Measurements from ENCODE around the gene ATP11A. TPM values are rescaled to one million over a fixed set of nuclear protein-coding genes. Genes with fewer than 3 reads are reported as not detected.
"Not testable (repeated sequence)": the region's sequence is repeated elsewhere in the genome, so short reads cannot be mapped to it uniquely, and the experiment has no call there.

Gene ATP11A
- total RNA-seq, 2 donors from 2014 or later = 122 to 140 TPM

DNA sequence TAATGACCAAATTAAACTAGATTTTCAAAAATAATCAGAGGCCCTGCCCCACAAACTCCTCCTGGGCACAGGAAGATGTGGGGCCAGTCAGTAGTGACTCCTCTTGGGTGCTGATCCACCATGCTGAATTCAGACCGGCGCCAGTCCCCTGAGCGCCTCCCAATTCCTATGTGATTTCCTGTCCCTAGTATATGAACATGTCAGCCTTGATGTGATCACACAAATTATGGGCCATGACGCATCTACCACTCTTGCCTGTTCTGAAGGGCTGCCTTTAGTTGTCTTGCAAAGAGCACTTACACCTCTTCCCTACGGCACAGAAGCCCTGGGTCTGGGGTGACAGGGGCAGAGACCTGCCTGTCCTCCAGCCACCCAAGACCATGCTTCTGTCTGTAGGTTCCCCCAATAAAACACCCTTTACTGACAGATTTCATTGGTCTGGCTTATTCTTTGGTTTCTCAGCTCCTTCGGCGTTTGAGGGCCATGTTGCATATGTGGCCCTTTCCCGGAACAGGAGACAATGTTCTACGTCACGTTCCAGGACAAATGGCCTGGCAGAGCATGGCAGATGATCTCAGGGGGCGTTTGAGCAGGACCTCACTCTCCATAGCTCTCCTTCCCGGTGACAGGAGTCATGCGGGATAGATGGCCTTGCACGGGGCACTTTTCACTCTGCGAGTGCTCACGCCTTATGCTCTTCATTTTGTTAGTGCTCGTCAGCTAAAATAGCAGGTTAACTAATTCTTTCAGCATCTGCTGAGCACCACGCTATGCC is 5.6 kb upstream of the ATP11A start:
- Mint-ChIP-seq H3K27ac (no peak overlapping the region), H3K27me3 (ENCODE audit: insufficient read depth) (no peaks in the 10 kb centered on the region), H3K4me3 (no peak overlapping the region), H3K9me3 (peaks cover 3% of the 10 kb centered on the region), H3K36me3 (ENCODE audit: low read depth) (no peaks in the 10 kb centered on the region), H3K4me1 (peaks cover 21% of the 10 kb centered on the region)
- Histone ChIP-seq H3K36me3 (ENCODE audit: control insufficient read depth, insufficient read depth, low read length) (no peaks in the 10 kb centered on the region), H3K27ac (ENCODE audit: low read depth, low read length) (no peak overlapping the region), H3K9ac (ENCODE audit: extremely low read depth, low read length, poor library complexity, severe bottlenecking) (no peak overlapping the region), H3K27me3 (ENCODE audit: control insufficient read depth, insufficient read depth, low read length, poor library complexity, severe bottlenecking) (no peaks in the 10 kb centered on the region), H3K4me3 (ENCODE audit: low read length) (no peak overlapping the region), H3K4me1 (ENCODE audit: control insufficient read depth, insufficient read depth, low read length) (peaks cover 8% of the 10 kb centered on the region), H3K9me3 (ENCODE audit: control insufficient read depth, low read length) (no peaks in the 10 kb centered on the region)
- DNase-seq = peak; percentile 33
- 93 to 98% methylated on average over 18 of the region's 18 CpGs for WGBS, 2 experiments (ENCODE audit: insufficient coverage in 1 of 2, insufficient read length in 1 of 2)
- TF ChIP-seq, protein P1, sequence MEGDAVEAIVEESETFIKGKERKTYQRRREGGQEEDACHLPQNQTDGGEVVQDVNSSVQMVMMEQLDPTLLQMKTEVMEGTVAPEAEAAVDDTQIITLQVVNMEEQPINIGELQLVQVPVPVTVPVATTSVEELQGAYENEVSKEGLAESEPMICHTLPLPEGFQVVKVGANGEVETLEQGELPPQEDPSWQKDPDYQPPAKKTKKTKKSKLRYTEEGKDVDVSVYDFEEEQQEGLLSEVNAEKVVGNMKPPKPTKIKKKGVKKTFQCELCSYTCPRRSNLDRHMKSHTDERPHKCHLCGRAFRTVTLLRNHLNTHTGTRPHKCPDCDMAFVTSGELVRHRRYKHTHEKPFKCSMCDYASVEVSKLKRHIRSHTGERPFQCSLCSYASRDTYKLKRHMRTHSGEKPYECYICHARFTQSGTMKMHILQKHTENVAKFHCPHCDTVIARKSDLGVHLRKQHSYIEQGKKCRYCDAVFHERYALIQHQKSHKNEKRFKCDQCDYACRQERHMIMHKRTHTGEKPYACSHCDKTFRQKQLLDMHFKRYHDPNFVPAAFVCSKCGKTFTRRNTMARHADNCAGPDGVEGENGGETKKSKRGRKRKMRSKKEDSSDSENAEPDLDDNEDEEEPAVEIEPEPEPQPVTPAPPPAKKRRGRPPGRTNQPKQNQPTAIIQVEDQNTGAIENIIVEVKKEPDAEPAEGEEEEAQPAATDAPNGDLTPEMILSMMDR (conservative IDR thresholded peaks at IDR 0.05) = no peak

DNA sequence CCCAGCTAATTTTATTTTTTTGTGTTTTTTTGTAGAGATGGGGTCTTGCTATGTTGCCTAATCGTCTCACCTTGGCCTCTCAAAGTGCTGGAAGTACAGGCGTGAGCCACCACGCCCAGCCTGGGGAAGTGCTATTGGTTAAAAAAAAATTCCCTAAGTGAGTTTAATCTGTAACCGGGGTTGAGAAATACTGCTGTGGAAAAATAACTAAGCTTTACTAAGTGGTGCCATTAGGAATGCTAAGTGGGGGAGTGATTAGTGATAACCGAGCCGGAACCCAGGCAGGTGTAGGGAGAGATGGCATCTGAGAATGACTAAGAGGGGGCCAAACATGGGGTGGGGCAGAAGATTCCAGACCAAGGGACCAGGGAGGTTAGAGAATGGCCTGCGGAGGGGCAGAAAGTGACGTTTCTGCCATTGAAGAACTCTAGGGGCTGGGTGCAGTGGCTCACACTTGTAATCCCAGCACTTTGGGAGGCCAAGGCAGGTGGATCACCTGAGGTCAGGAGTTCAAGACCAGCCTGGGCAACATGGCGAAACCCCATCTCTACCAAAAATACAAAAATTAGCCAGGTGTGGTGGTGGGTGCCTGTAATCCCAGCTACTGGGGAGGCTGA is 4.5 kb upstream of the ATP11A start:
- DNase-seq = peak; percentile 10
- WGBS, 2 experiments (ENCODE audit: insufficient coverage in 1 of 2, insufficient read length in 1 of 2) = 94 to 95% methylated on average over 8 of the region's 9 CpGs
- H3K27ac Mint-ChIP-seq = not testable (repeated sequence)

DNA sequence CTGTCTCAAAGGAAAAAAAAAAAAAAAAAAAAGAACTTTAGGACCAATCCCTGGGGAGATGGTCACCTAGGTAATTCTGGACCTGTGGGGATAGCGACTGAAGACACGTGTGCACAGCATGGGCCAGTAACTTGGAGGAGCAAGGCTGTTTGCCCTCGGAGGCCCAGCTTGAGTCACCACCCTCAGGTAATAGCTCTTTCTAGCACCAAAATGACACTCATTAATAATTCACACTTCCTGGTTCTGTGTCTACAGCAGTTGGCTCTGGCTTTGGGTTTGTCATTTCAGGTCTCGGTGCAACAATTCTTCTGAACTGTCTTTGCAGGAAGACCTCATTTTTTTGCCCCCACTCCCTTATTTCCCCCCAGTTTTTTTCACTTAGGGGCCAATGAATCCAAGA is 3.9 kb upstream of the ATP11A start:
- no peak overlapping the region for H3K4me3 ChIP-seq (ENCODE audit: low read length)
- H3K27ac ChIP-seq (ENCODE audit: low read depth, low read length) = no peak overlapping the region
- TF ChIP-seq, protein P1 (conservative IDR thresholded peaks at IDR 0.05) = no peak
- DNase-seq = peak; percentile 20
- Mint-ChIP-seq H3K9me3 (no peaks in the 10 kb centered on the region), H3K27me3 (ENCODE audit: insufficient read depth) (no peaks in the 10 kb centered on the region), H3K27ac (no peak overlapping the region), H3K4me3 (no peak overlapping the region), H3K4me1 (peaks cover 21% of the 10 kb centered on the region), H3K36me3 (ENCODE audit: low read depth) (no peaks in the 10 kb centered on the region)
- no peaks in the 10 kb centered on the region for H3K9me3 ChIP-seq (ENCODE audit: control insufficient read depth, low read length)
- H3K36me3 ChIP-seq (ENCODE audit: control insufficient read depth, insufficient read depth, low read length) = no peaks in the 10 kb centered on the region
- H3K4me1 ChIP-seq (ENCODE audit: control insufficient read depth, insufficient read depth, low read length) = peaks cover 8% of the 10 kb centered on the region
- H3K9ac ChIP-seq (ENCODE audit: extremely low read depth, low read length, poor library complexity, severe bottlenecking) = no peak overlapping the region
- no peaks in the 10 kb centered on the region for H3K27me3 ChIP-seq (ENCODE audit: control insufficient read depth, insufficient read depth, low read length, poor library complexity, severe bottlenecking)
- 97 to 98% methylated on average over 4 of the region's 4 CpGs for WGBS, 2 experiments (ENCODE audit: insufficient coverage in 1 of 2, insufficient read length in 1 of 2)

More for the DNA sequence above, 4.5 kb upstream of the ATP11A start:
- H3K4me1 ChIP-seq (ENCODE audit: control insufficient read depth, insufficient read depth, low read length); H3K9me3 ChIP-seq (ENCODE audit: control insufficient read depth, low read length); H3K27me3 ChIP-seq (ENCODE audit: control insufficient read depth, insufficient read depth, low read length, poor library complexity, severe bottlenecking); H3K36me3 Mint-ChIP-seq (ENCODE audit: low read depth); H3K4me3 ChIP-seq (ENCODE audit: low read length); H3K4me3 Mint-ChIP-seq; H3K9ac ChIP-seq (ENCODE audit: extremely low read depth, low read length, poor library complexity, severe bottlenecking); H3K27me3 Mint-ChIP-seq (ENCODE audit: insufficient read depth); H3K36me3 ChIP-seq (ENCODE audit: control insufficient read depth, insufficient read depth, low read length); H3K9me3 Mint-ChIP-seq; H3K27ac ChIP-seq (ENCODE audit: low read depth, low read length): not testable (repeated sequence)
- H3K4me1 Mint-ChIP-seq = peaks cover 21% of the 10 kb centered on the region

All from endodermal cell (in vitro differentiated cells).